HepG2 (cell line): ENCODE results near the gene OPRD1. TPM values are rescaled to one million over a fixed set of nuclear protein-coding genes. Genes with fewer than 3 reads are reported as not detected.

Experiments used
- ATAC-seq: fragments of 200-7000 bp; cut with Tn5 transposase; 3 replicates; pipeline ENCODE4 v1.9.1; 2020; ENCODE audit warnings: mild to moderate bottlenecking, moderate library complexity
- BruUV-seq: library from RNA; stranded (reverse); fragments of 400-500 nt; replicated peaks from 2 replicates; lab custom pipeline; 2021; lab: Mats Ljungman, UMichigan
- CTCF ChIA-PET: fragments of 300-600 bp; formaldehyde crosslinking; extraction: SDS; loops from one replicate; lab custom pipeline; 2021; ENCODE audit warnings: low total read pairs, inconsistent platforms, low intra/inter-chr PET ratio; lab: Yijun Ruan, JAX
- POLR2A ChIA-PET: fragments of 350-600 bp; sonication (Branson Sonifier 250); formaldehyde crosslinking; loops from one replicate; lab custom pipeline; 2020; ENCODE audit warnings: antibody characterized with exemption, inconsistent platforms; lab: Yijun Ruan, JAX
- DNase-seq: peaks from one replicate; pipeline ENCODE4 v3.0.0-alpha.2; 2015; ENCODE audit warnings: low spot score
- FAIRE-seq: peaks from 3 replicates; lab custom pipeline; 2011; peaks lifted over from hg19 to GRCh38; lab: Jason Lieb, UNC
- H2AFZ ChIP-seq: one replicate; pipeline ENCODE4 v1.6.1; 2011; ENCODE audit warnings: low read length, inconsistent platforms
- H3K27ac ChIP-seq: fragments of 300-600 bp; 3 replicates; pipeline ENCODE4 v1.8.0; 2011; ENCODE audit warnings: mixed run types, mild to moderate bottlenecking, mixed read lengths, low read length, inconsistent platforms; ENCODE audit not compliant: insufficient read depth; ENCODE audit errors: extremely low read length
- H3K27me3 ChIP-seq, 2 experiments: fragments of 200-600 bp in 1 of 2; 2 replicates in 1 of 2; 3 replicates in 1 of 2; pipeline versions ENCODE4 v1.6.0 to v1.8.0; 2011; ENCODE audit warnings: low read length in 2 of 2, mild to moderate bottlenecking in 2 of 2, moderate library complexity in 2 of 2, inconsistent platforms in 1 of 2; ENCODE audit not compliant: insufficient read depth in 2 of 2, control insufficient read depth in 1 of 2
- H3K36me3 ChIP-seq, 2 experiments: fragments of 200-600 bp in 1 of 2; replicated peaks in 1 of 2; 2 replicates in 1 of 2; 3 replicates in 1 of 2; pipeline versions ENCODE4 v1.5.1 to v1.8.0; 2011; ENCODE audit warnings: low read length in 2 of 2, inconsistent platforms in 1 of 2; ENCODE audit not compliant: insufficient read depth in 2 of 2, control insufficient read depth in 1 of 2
- H3K4me1 ChIP-seq: 2 replicates; pipeline ENCODE4 v1.5.1; 2012; ENCODE audit warnings: low read length, inconsistent platforms; ENCODE audit not compliant: insufficient read depth
- H3K4me2 ChIP-seq: 2 replicates; pipeline ENCODE4 v1.6.0; 2011; ENCODE audit warnings: low read depth, low read length, inconsistent platforms
- H3K4me3 ChIP-seq, 3 experiments: fragments of 200-600 bp in 1 of 3; sonication (generic), shearing (Covaris generic) in 1 of 3; replicated peaks in 1 of 3; 2 replicates each; pipeline ENCODE4 v1.5.1; 2011 to 2016; ENCODE audit warnings: low read length in 3 of 3, inconsistent platforms in 2 of 3, low read depth in 2 of 3, mild to moderate bottlenecking in 2 of 3, control low read depth in 1 of 3, mixed read lengths in 1 of 3; ENCODE audit not compliant: insufficient read depth in 1 of 3
- H3K79me2 ChIP-seq: one replicate; pipeline ENCODE4 v1.6.1; 2011; ENCODE audit warnings: low read length, inconsistent platforms; ENCODE audit not compliant: insufficient read depth
- H3K9ac ChIP-seq: 2 replicates; pipeline ENCODE4 v1.6.0; 2011; ENCODE audit warnings: mild to moderate bottlenecking, low read depth, low read length, inconsistent platforms; ENCODE audit not compliant: insufficient read depth
- H3K9me3 ChIP-seq: 2 replicates; pipeline ENCODE4 v1.5.1; 2012; ENCODE audit warnings: mild to moderate bottlenecking, low read length
- H4K20me1 ChIP-seq: 2 replicates; pipeline ENCODE4 v1.6.0; 2011; ENCODE audit warnings: inconsistent platforms, mild to moderate bottlenecking, low read length, moderate library complexity; ENCODE audit not compliant: insufficient read depth
- BCLAF1 ChIP-seq: fragments of 450-650 bp; IDR thresholded peaks from 2 replicates; pipeline ENCODE4 v1.6.1; 2017; ENCODE audit warnings: mild to moderate bottlenecking
- ETV5 ChIP-seq: IDR thresholded peaks from 2 replicates; pipeline ENCODE4 v1.6.1; 2018; ENCODE audit warnings: missing biosample characterization, missing genetic modification reagents, inconsistent platforms, borderline replicate concordance
- KAT2B ChIP-seq: fragments of 150-350 bp; IDR thresholded peaks from 2 replicates; pipeline ENCODE4 v1.6.1; 2014; ENCODE audit warnings: low read depth, low read length, borderline replicate concordance
- KAT7 ChIP-seq: IDR thresholded peaks from 2 replicates; pipeline ENCODE4 v1.6.1; 2018; ENCODE audit warnings: borderline replicate concordance, missing compliant biosample characterization
- LCORL ChIP-seq, 2 experiments: fragments of 450-650 bp in 1 of 2; sonication (generic) in 1 of 2; formaldehyde crosslinking in 1 of 2; IDR thresholded peaks; 2 replicates each; pipeline versions ENCODE4 v1.5.0 to v1.6.1; 2017 to 2020; ENCODE audit warnings: antibody characterized with exemption in 1 of 2, missing genetic modification reagents in 1 of 2
- NFRKB ChIP-seq: fragments of 450-650 bp; IDR thresholded peaks from 2 replicates; pipeline ENCODE4 v1.6.1; 2017
- NR2C2 ChIP-seq: sonication (generic); formaldehyde crosslinking; IDR thresholded peaks from 2 replicates; pipeline ENCODE4 v1.4.0; 2020; ENCODE audit warnings: missing genetic modification reagents, mild to moderate bottlenecking, moderate library complexity, borderline replicate concordance
- NR2F1 ChIP-seq, 2 experiments: fragments of 450-650 bp in 1 of 2; formaldehyde crosslinking in 1 of 2; IDR thresholded peaks; 2 replicates each; pipeline versions ENCODE4 v1.5.0 to v1.6.1; 2016 to 2020; ENCODE audit warnings: mild to moderate bottlenecking in 1 of 2, missing compliant biosample characterization in 1 of 2, missing genetic modification reagents in 1 of 2, moderate library complexity in 1 of 2
- RCOR2 ChIP-seq: IDR thresholded peaks from 2 replicates; pipeline ENCODE4 v1.6.1; 2016; ENCODE audit warnings: missing biosample characterization, missing genetic modification reagents
- TOPORS ChIP-seq: sonication (generic); formaldehyde crosslinking; IDR thresholded peaks from 2 replicates; pipeline ENCODE4 v1.8.0; 2023; ENCODE audit warnings: mild to moderate bottlenecking, missing genetic modification reagents
- ZNF614 ChIP-seq: IDR thresholded peaks from 2 replicates; pipeline ENCODE4 v1.6.1; 2018; ENCODE audit warnings: missing biosample characterization, missing genetic modification reagents, inconsistent platforms, borderline replicate concordance
- ZNF629 ChIP-seq: sonication (generic); formaldehyde crosslinking; conservative IDR thresholded peaks from 2 replicates; pipeline ENCODE4 v1.5.0; 2020; ENCODE audit warnings: missing genetic modification reagents
- ZNF713 ChIP-seq: sonication (generic); formaldehyde crosslinking; IDR thresholded peaks from 2 replicates; pipeline ENCODE4 v1.4.0; 2020; ENCODE audit warnings: mild to moderate bottlenecking, missing genetic modification reagents
- WGBS: methylation state at CpG from one replicate; pipeline ENCODE4 v1.1.6; 2017; ENCODE audit warnings: low lambda C conversion rate; 5-methylcytosine and 5-hydroxymethylcytosine counted together
- in situ Hi-C: cut with HindIII; loops from 2 replicates; pipeline ENCODE4 v1.10.0; 2017; ENCODE audit warnings: low pct_unique_long_range_greater_than_20kb; ENCODE audit not compliant: extremely low pct_ligation_motif_present
- intact Hi-C: fragments of 100-400 bp; cut with micrococcal nuclease; formaldehyde crosslinking; loops from one replicate; pipeline ENCODE4 v1.10.0; 2022; ENCODE audit not compliant: unreplicated experiment
- polyA plus RNA-seq, 8 experiments: library from polyadenylated mRNA; depleted of rRNA in 3 of 8; stranded (reverse) in 7 of 8; unstranded in 1 of 8; fragments of >200 nt; fragmentation: Illumina TruSeq in 4 of 8; extraction: Trizol in 4 of 8; gene quantifications; 2 replicates each; pipeline versions ENCODE4 v1.2.1 to v1.2.3, GENCODE V29; 2011 to 2016; ENCODE audit warnings: low read depth in 4 of 8, missing spikeins in 1 of 8, mixed read lengths in 1 of 8; ENCODE audit not compliant: insufficient read depth in 1 of 8
- total RNA-seq, 5 experiments: library from RNA; depleted of rRNA; stranded (reverse); fragments of >200 nt; fragmentation: Illumina TruSeq; extraction: Trizol; gene quantifications; 2 replicates each; pipeline ENCODE4 v1.2.3, GENCODE V29; 2016; ENCODE audit warnings: low read depth in 1 of 5

OPRD1 gene
- total and polyA plus RNA-seq, 2 of the 13 experiments (the other 11 are each of a cell fraction or from before 2014, with no cell fraction given): 0.02 to 0.03 TPM

DNA sequence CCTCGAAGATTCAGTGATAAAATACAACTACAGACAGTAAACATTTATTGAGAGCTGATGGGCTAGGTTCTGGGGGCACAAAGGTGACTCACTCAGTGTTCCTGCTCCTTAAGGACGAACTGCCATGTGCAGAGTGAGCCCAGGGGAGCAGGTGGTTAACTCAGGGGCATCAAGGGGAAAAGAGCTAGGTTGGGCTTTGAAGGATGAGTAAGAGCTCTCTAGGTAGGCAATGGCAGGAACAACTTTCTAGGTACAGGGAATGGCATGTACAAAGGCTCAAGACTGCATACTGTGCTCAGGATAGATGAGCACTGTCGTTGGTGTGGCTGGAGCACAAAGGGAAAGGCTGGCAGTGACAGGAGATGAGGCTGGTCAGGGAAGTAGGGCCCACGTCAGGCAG is 85.8 kb downstream of the OPRD1 start:
- in situ Hi-C loops: no loop called here
- POLR2A ChIA-PET: no interaction called here

GRCh38 chr1:28898405-28898881 is 86.5 kb downstream of the OPRD1 start:
- H3K27me3 ChIP-seq: no peaks in the 10 kb centered on the region
- ATAC-seq (no peak), DNase-seq (no peak), FAIRE-seq (no peak)
- H3K9ac ChIP-seq: no peak overlapping the region
- CTCF ChIA-PET: no interaction called here
- no TSS peak for BruUV-seq
- intact Hi-C loops (no loop called here), in situ Hi-C loops (no loop called here)
- TF ChIP-seq ZNF629 (CRISPR knock-in tag) (no peak), NR2C2 (no peak), ETV5 (CRISPR knock-in tag) (no peak), KAT7 (CRISPR knock-in tag) (no peak), BCLAF1 (no peak), TOPORS (CRISPR knock-in tag) (no peak), ZNF713 (CRISPR knock-in tag) (no peak), NR2F1 (CRISPR knock-in tag; IDR thresholded peaks at IDR 0.05) (no peak), RCOR2 (CRISPR knock-in tag) (no peak), KAT2B (no peak), ZNF614 (CRISPR knock-in tag) (no peak)
- WGBS: 100% methylated on average over 2 of the region's 3 CpGs
- no peak overlapping the region for H3K4me3 ChIP-seq
- peaks cover 10% of the 10 kb centered on the region for H3K4me1 ChIP-seq
- no peak overlapping the region for H2AFZ ChIP-seq
- no peaks in the 10 kb centered on the region for H3K9me3 ChIP-seq
- no peak overlapping the region for H3K27ac ChIP-seq
- H3K79me2 ChIP-seq: peaks cover 14% of the 10 kb centered on the region
- no peak overlapping the region for H3K4me2 ChIP-seq
- peaks cover 3 to 21% of the 10 kb centered on the region in 2 experiments; a peak in 4 of 5 replicates for H3K36me3 ChIP-seq
- POLR2A ChIA-PET: no interaction called here
- peaks cover 2% of the 10 kb centered on the region for H4K20me1 ChIP-seq

More for the DNA sequence above, 85.8 kb downstream of the OPRD1 start:
- CTCF ChIA-PET: no interaction called here
- H3K9ac ChIP-seq: no peak overlapping the region
- ATAC-seq (no peak), DNase-seq (no peak), FAIRE-seq (no peak)
- no peak overlapping the region for H3K27ac ChIP-seq
- H3K36me3 ChIP-seq: peaks cover 3 to 25% of the 10 kb centered on the region in 2 experiments; a peak in 4 of 5 replicates
- intact Hi-C loops: no loop called here
- H4K20me1 ChIP-seq: peaks cover 2% of the 10 kb centered on the region
- H3K27me3 ChIP-seq: no peaks in the 10 kb centered on the region
- TF ChIP-seq LCORL (IDR thresholded peaks at IDR 0.05): no peak
- no peak for TF ChIP-seq LCORL (CRISPR knock-in tag; IDR thresholded peaks at IDR 0.05)
- no peak for TF ChIP-seq NFRKB
- no peak overlapping the region for H3K4me3 ChIP-seq
- H3K4me1 ChIP-seq: peaks cover 10% of the 10 kb centered on the region
- 95% methylated on average over 4 of the region's 4 CpGs for WGBS
- H3K4me2 ChIP-seq: no peak overlapping the region
- no peak overlapping the region for H2AFZ ChIP-seq
- no TSS peak for BruUV-seq
- H3K9me3 ChIP-seq: no peaks in the 10 kb centered on the region
- peaks cover 10% of the 10 kb centered on the region for H3K79me2 ChIP-seq
